Nephron (organoid): ENCODE measurements around the gene EDNRB.

Source experiments
- H3K27ac Mint-ChIP-seq, 3 experiments: 2 replicates each; pipeline ENCODE4 v1.8.0; 2020; ENCODE audit warnings: mixed read lengths in 3 of 3, mild to moderate bottlenecking in 2 of 3, moderate library complexity in 1 of 3
- H3K27me3 Mint-ChIP-seq: 2 replicates; pipeline ENCODE4 v1.8.0; 2021; ENCODE audit warnings: low read depth, mild to moderate bottlenecking, moderate library complexity, mixed read lengths
- H3K36me3 Mint-ChIP-seq: 2 replicates; pipeline ENCODE4 v1.8.0; 2020; ENCODE audit warnings: low read depth, mixed read lengths
- H3K4me1 Mint-ChIP-seq: 2 replicates; pipeline ENCODE4 v1.8.0; 2020; ENCODE audit warnings: mixed read lengths
- H3K4me3 Mint-ChIP-seq, 3 experiments: 2 replicates each; pipeline ENCODE4 v1.8.0; 2020; ENCODE audit warnings: mild to moderate bottlenecking in 3 of 3, mixed read lengths in 3 of 3, moderate library complexity in 2 of 3
- H3K9me3 Mint-ChIP-seq: 2 replicates; pipeline ENCODE4 v1.8.0; 2020; ENCODE audit warnings: mixed read lengths
- CTCF ChIP-seq, 3 experiments: fragments of 200-600 bp; sonication (generic); IDR thresholded peaks; one replicate each; pipeline ENCODE4 v1.5.0; 2021; ENCODE audit warnings: antibody characterized with exemption in 3 of 3; ENCODE audit not compliant: unreplicated experiment in 3 of 3

Gene EDNRB

DNA sequence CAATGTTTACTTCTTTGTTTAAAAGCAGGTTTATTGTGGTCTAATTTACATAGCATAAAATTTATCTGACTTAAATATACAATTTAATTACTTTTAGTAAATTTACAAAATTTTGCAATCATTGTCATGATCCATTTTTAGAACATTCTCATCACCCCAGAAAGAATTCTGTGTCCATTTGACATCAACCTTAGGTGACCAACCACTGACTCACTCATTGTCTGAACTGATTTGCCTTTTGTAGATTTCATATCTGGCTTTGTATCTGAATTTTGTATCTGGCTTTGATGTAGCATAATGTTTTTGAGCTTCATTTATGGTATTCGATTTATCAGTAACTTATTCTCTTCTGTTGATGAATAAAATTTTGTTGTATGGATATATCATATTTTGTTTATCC, 40.4 kb downstream of the EDNRB start:
- no peaks in the 10 kb centered on the region for H3K36me3 Mint-ChIP-seq
- no peak for TF ChIP-seq CTCF (IDR thresholded peaks at IDR 0.05; ENCODE audit: unreplicated experiment in 3 of 3)
- H3K4me1 Mint-ChIP-seq = no peaks in the 10 kb centered on the region
- no peaks in the 10 kb centered on the region for H3K27me3 Mint-ChIP-seq
- no peak overlapping the region for H3K27ac Mint-ChIP-seq
- no peak overlapping the region for H3K4me3 Mint-ChIP-seq
- H3K9me3 Mint-ChIP-seq = no peaks in the 10 kb centered on the region

- no peak overlapping the region for H3K4me3 Mint-ChIP-seq
- H3K36me3 Mint-ChIP-seq = no peaks in the 10 kb centered on the region
- H3K27me3 Mint-ChIP-seq = no peaks in the 10 kb centered on the region
- H3K9me3 Mint-ChIP-seq = no peaks in the 10 kb centered on the region
- H3K4me1 Mint-ChIP-seq = no peaks in the 10 kb centered on the region
- H3K27ac Mint-ChIP-seq = peak overlapping the region; percentile 12 to 20 (median 15)
- TF ChIP-seq CTCF (IDR thresholded peaks at IDR 0.05; ENCODE audit: unreplicated experiment in 3 of 3) = no peak
These were observed 42.5 kb downstream of the EDNRB start for GRCh38 chr13:77876176-77876575.

- Mint-ChIP-seq H3K36me3 (no peaks in the 10 kb centered on the region), H3K27me3 (no peaks in the 10 kb centered on the region), H3K4me1 (no peaks in the 10 kb centered on the region), H3K9me3 (no peaks in the 10 kb centered on the region), H3K27ac (no peak overlapping the region), H3K4me3 (no peak overlapping the region)
- no peak for TF ChIP-seq CTCF (IDR thresholded peaks at IDR 0.05; ENCODE audit: unreplicated experiment in 3 of 3)
These were observed 44.2 kb downstream of the EDNRB start for GRCh38 chr13:77874406-77874805.

DNA sequence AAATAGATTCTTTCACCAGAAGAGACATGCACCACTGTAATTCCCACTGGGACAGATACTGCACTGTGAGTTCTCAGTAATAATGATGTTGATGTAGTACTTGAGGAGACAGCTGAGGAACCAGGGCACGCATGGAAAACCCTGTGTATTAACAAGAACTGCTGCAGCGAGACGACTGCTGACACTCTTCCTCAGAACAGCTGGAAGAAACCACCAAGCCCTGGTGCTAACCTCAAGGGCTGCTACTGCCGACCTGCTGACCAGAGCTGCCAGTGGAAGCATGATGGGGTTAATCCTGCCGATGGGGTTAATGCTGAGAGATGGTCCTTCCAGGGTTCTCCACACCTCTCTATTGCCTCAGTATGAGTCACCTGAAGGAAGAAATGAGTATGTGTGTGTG, 45.6 kb downstream of the EDNRB start:
- no peaks in the 10 kb centered on the region for H3K4me1 Mint-ChIP-seq
- no peak overlapping the region for H3K4me3 Mint-ChIP-seq
- H3K9me3 Mint-ChIP-seq = peaks cover 7% of the 10 kb centered on the region
- no peaks in the 10 kb centered on the region for H3K36me3 Mint-ChIP-seq
- TF ChIP-seq CTCF (IDR thresholded peaks at IDR 0.05; ENCODE audit: unreplicated experiment in 3 of 3) = no peak
- H3K27me3 Mint-ChIP-seq = no peaks in the 10 kb centered on the region
- H3K27ac Mint-ChIP-seq = no peak overlapping the region

DNA sequence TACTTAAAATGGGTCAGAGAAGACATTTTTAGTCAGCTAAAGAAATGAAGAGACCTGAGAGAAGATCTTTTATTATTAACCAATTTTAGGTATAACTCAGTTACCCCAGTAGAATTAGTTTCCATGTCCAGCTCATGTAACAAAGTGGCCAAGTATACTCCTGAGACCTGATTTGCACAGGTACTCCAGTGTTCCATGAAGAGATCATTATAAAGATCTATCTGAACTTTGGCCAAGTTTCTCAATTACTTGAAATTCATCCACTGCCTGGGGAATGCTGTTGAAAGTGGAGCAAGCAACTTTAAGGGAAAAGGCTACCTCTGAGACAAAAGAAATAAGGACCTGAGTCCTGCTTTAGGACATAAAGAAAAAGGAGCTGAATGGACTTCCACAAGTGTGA, 47.0 kb downstream of the EDNRB start:
- no peaks in the 10 kb centered on the region for H3K36me3 Mint-ChIP-seq
- no peaks in the 10 kb centered on the region for H3K27me3 Mint-ChIP-seq
- peaks cover 15% of the 10 kb centered on the region for H3K9me3 Mint-ChIP-seq
- H3K4me1 Mint-ChIP-seq = no peaks in the 10 kb centered on the region
- TF ChIP-seq CTCF (IDR thresholded peaks at IDR 0.05; ENCODE audit: unreplicated experiment in 3 of 3) = no peak
- H3K27ac Mint-ChIP-seq = no peak overlapping the region
- H3K4me3 Mint-ChIP-seq = no peak overlapping the region

DNA sequence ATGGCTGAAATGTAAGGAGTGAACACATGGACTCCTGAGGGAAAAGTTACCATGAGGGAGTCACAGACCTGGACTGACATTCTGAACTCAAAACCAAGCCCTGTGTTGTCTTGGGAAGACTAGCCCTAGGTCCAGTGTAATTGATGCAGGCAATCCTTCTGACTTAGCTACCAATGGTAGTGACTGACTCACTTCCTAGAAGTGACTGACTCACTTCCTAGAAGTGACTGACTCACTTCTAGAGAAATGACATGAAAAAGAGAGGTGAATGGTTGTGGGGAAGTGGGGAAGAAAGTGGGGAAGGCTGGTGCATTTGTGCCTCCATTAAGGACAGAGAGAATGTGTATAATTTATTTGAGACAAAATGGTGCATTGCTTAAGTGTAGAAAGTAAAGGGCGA, 49.9 kb downstream of the EDNRB start:
- H3K36me3 Mint-ChIP-seq = no peaks in the 10 kb centered on the region
- peaks cover 15% of the 10 kb centered on the region for H3K9me3 Mint-ChIP-seq
- H3K4me3 Mint-ChIP-seq = no peak overlapping the region
- no peak for TF ChIP-seq CTCF (IDR thresholded peaks at IDR 0.05; ENCODE audit: unreplicated experiment in 3 of 3)
- H3K27ac Mint-ChIP-seq = no peak overlapping the region
- peaks cover 5% of the 10 kb centered on the region for H3K4me1 Mint-ChIP-seq
- no peaks in the 10 kb centered on the region for H3K27me3 Mint-ChIP-seq
